Measurements from ENCODE around the gene EIF1AD. TPM values are rescaled to one million over a fixed set of nuclear protein-coding genes. Genes with fewer than 3 reads are reported as not detected.
"Not testable (repeated sequence)": the region's sequence is repeated elsewhere in the genome, so short reads cannot be mapped to it uniquely, and the experiment has no call there.

The EIF1AD gene
- total RNA-seq, 4 donors from 2014 or later = 15.1 to 66.0 (median 23.7) TPM

DNA sequence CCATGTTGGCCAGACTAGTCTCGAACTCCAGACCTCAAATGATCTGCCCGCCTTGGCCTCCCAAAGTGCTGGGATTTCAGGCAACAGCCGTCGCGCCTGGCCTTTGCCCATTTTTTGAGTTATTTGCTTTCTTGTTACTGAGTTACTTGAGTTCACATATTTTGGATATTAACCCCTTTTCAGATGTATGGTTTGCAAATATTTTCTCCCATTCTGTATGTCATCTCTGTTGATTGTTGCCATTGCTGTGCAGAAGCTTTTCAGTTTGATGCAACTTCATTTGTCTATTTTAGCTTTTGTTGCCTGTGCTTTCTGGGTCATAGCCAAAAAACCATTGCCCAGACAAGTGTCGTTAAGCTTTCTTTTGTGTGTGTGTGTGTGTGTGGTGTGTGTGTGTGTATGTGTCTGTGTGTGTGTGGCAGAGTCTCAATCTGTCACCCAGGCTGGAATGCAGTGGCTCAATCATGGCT is 49.9 kb downstream of the EIF1AD start:
- Histone ChIP-seq H3K4me3 (no peak overlapping the region), H3K4me1 (peaks cover 0 to 2% (median 0%) of the 10 kb centered on the region in 4 donors), H3K9me3 (no peaks in the 10 kb centered on the region), H3K36me3 (no peaks in the 10 kb centered on the region), H3K27me3 (no peaks in the 10 kb centered on the region), H3K27ac (no peak overlapping the region)
- no peak for DNase-seq
- TF ChIP-seq, protein P1, sequence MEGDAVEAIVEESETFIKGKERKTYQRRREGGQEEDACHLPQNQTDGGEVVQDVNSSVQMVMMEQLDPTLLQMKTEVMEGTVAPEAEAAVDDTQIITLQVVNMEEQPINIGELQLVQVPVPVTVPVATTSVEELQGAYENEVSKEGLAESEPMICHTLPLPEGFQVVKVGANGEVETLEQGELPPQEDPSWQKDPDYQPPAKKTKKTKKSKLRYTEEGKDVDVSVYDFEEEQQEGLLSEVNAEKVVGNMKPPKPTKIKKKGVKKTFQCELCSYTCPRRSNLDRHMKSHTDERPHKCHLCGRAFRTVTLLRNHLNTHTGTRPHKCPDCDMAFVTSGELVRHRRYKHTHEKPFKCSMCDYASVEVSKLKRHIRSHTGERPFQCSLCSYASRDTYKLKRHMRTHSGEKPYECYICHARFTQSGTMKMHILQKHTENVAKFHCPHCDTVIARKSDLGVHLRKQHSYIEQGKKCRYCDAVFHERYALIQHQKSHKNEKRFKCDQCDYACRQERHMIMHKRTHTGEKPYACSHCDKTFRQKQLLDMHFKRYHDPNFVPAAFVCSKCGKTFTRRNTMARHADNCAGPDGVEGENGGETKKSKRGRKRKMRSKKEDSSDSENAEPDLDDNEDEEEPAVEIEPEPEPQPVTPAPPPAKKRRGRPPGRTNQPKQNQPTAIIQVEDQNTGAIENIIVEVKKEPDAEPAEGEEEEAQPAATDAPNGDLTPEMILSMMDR (IDR thresholded peaks at IDR 0.05) = no peak
- no peak for TF ChIP-seq POLR2A (IDR thresholded peaks at IDR 0.05)

DNA sequence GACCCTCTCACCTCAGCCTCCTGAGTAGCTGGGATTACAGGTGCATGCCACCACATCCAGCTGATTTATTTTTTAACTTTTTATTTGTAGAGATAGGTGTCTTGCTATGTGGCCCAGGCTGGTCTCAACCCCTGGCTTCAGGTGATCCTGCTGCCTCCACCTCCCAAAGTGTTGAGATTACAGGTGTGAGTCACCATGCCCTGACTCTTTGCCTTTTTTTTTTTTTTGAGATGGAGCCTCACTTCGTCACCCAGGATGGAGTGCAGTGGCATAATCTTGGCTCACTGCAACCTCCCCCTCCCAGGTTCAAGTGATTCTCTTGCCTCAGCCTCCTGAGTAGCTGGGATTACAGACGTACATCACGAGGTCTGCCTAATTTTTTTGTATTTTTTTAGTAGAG is 50.3 kb downstream of the EIF1AD start:
- not testable (repeated sequence) for H3K27ac ChIP-seq, H3K36me3 ChIP-seq, H3K27me3 ChIP-seq, H3K9me3 ChIP-seq, H3K4me3 ChIP-seq, DNase-seq, H3K4me1 ChIP-seq

DNA sequence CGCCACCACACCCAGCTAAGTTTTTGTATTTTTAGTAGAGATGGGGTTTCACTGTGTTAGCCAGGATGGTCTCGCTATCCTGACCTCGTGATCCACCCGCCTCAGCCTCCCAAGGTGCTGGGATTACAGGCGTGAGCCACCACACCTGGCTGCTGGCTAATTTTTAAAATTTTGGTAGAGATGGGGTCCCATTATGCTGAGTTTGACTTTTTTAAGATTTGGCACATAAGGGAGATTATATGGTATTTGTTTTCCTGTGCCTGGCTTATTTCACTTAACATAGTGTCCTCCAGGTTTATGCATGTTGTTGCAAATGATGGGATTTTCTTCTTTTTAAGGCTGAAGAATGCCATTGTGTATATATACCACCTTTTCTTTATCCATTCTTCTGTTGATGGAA is 51.2 kb downstream of the EIF1AD start:
- not testable (repeated sequence) for H3K27me3 ChIP-seq, H3K4me1 ChIP-seq, H3K9me3 ChIP-seq, H3K27ac ChIP-seq, H3K4me3 ChIP-seq, H3K36me3 ChIP-seq, DNase-seq

DNA sequence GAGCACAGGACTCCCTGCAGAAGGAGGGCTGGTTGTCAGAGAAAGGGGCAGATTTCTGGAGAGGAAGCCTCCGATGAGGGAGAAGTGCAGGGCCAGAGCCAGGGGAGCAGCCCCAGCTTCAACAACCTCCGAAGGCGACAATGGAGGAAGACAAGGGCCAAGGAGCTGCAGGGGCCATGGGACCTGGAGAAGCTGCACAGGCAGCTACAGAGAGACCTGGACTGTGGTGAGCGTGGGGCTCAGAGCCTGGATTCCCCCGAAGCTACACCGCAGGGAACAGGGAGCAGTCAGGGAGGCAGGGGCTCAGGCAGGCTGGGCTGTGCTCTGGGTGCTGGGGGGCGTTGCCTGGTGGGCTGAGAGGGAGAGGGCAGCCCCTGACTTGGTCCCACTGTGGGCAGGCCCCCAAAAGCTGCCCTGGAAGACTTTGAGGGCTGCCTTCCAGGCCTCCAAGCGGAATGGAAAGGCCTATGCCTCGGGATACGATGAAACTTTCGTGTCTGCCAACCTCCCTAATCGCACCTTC is 54.3 kb downstream of the EIF1AD start:
- no peak for DNase-seq
- no peak overlapping the region for H3K4me3 ChIP-seq
- no peaks in the 10 kb centered on the region for H3K36me3 ChIP-seq
- H3K4me1 ChIP-seq = no peaks in the 10 kb centered on the region
- H3K27me3 ChIP-seq = no peaks in the 10 kb centered on the region
- no peak overlapping the region for H3K27ac ChIP-seq
- TF ChIP-seq, protein P1 (IDR thresholded peaks at IDR 0.05) = no peak
- TF ChIP-seq POLR2A (IDR thresholded peaks at IDR 0.05) = no peak
- H3K9me3 ChIP-seq = no peaks in the 10 kb centered on the region

DNA sequence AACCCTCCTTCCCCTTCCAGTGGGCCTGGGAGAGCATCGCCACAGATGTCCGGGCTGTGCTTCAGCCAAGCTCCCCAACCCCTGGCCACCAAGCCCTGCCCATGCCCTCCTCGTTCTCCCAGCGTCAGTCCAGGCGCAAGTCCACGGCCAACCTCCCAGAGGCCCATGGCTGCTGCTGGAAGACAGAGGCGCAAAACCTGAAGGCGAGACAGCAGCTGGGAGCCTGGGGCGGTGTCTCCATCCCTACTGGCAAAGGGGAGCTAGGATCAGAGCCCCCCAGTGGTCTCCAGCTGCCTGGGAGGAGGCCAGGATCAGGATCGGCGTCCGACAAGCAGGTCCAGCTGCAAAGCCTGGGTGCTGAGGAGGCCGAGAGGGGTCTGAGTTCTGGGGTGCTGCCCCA is 54.8 kb downstream of the EIF1AD start:
- Histone ChIP-seq H3K4me1 (no peaks in the 10 kb centered on the region), H3K36me3 (no peaks in the 10 kb centered on the region), H3K9me3 (no peaks in the 10 kb centered on the region), H3K4me3 (no peak overlapping the region), H3K27me3 (no peaks in the 10 kb centered on the region), H3K27ac (no peak overlapping the region)
- TF ChIP-seq, protein P1 (IDR thresholded peaks at IDR 0.05) = no peak
- DNase-seq = no peak

DNA sequence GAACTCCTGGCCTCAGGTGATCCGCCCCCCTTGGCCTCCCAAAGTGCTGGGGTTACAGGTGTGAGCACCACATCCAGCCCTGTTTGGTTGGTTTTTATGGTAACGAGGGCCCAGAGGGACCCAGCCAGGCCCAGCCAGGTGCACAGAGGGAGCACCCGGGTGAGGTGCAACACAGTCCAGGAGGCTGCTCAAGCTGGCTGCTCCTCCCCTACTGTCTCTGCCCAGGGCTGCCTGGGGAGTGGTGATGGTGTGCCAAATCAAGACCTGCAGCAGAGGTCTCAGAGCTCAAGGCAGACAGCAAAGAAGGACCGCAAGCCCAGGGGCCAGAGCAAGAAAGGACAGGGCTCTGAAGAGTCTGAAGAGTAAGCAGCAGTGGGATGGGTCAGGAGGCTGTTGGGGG is 55.3 kb downstream of the EIF1AD start:
- H3K4me3 ChIP-seq = no peak overlapping the region
- H3K4me1 ChIP-seq = no peaks in the 10 kb centered on the region
- no peak overlapping the region for H3K27ac ChIP-seq
- no peaks in the 10 kb centered on the region for H3K9me3 ChIP-seq
- H3K27me3 ChIP-seq = no peaks in the 10 kb centered on the region
- no peaks in the 10 kb centered on the region for H3K36me3 ChIP-seq
- no peak for TF ChIP-seq POLR2A (IDR thresholded peaks at IDR 0.05)
- TF ChIP-seq, protein P1 (IDR thresholded peaks at IDR 0.05) = no peak
- no peak for DNase-seq

Other genes starting within 250 kb of the EIF1AD start
- 10 to 100 TPM; 14.9 to 35.8 (median 35.0) TPM for gene AP5B1, start 221.2 kb downstream of the EIF1AD start, total RNA-seq
- 10 to 100 TPM; 14.9 to 33.2 (median 29.8) TPM for gene OVOL1, start 215.1 kb downstream of the EIF1AD start, total RNA-seq
- 1 to 10 TPM in 3 of 4 donors, not detected in 1; 1.7 to 6.7 (median 6.4) TPM for gene SNX32, start 168.2 kb downstream of the EIF1AD start, total RNA-seq
- 1,000 to 10,000 TPM in 3 of 4 donors, 100 to 1,000 TPM in 1; 961 to 2,313 (median 1,456) TPM for gene CFL1, start 144.0 kb downstream of the EIF1AD start, total RNA-seq
- 100 to 1,000 TPM in 1 of 4 donors, 10 to 100 TPM in 3; 68.3 to 101 (median 78.9) TPM for gene MUS81, start 141.7 kb downstream of the EIF1AD start, total RNA-seq
- 10 to 100 TPM in 3 of 4 donors, 1 to 10 TPM in 1; 4.4 to 75.1 (median 12.1) TPM for gene EFEMP2, start 129.4 kb downstream of the EIF1AD start, total RNA-seq
- 1 to 10 TPM in 2 of 4 donors, not detected in 2; 1.3 to 1.9 TPM for gene CTSW, start 122.3 kb downstream of the EIF1AD start, total RNA-seq
- gene FIBP, start 113.7 kb downstream of the EIF1AD start, total RNA-seq = 100 to 1,000 TPM; 100 to 173 (median 122) TPM
- gene CCDC85B, start 111.5 kb downstream of the EIF1AD start, total RNA-seq = 10 to 100 TPM in 1 of 4 donors, 1 to 10 TPM in 3; 3.5 to 12.4 (median 7.4) TPM
- gene FOSL1, start 101.8 kb downstream of the EIF1AD start, total RNA-seq = 1 to 10 TPM in 3 of 4 donors, not detected in 1; 1.5 to 7.4 (median 1.7) TPM
- 10 to 100 TPM in 2 of 4 donors, 1 to 10 TPM in 2; 8.3 to 20.6 (median 12.1) TPM for gene C11orf68, start 83.1 kb downstream of the EIF1AD start, total RNA-seq
- gene DRAP1, start 82.7 kb downstream of the EIF1AD start, total RNA-seq = 100 to 1,000 TPM in 1 of 4 donors, 10 to 100 TPM in 3; 32.6 to 112 (median 57.5) TPM
- not detected for gene TSGA10IP, start 56.7 kb downstream of the EIF1AD start, total RNA-seq
- gene SART1, start 40.4 kb downstream of the EIF1AD start, total RNA-seq = 10 to 100 TPM; 14.4 to 61.9 (median 26.4) TPM
- gene BANF1, start 346 bp upstream of the EIF1AD start, total RNA-seq = 10 to 100 TPM; 25.4 to 42.4 (median 27.7) TPM
- gene CST6, start 9.9 kb upstream of the EIF1AD start, total RNA-seq = not detected
- gene CATSPER1, start 24.3 kb upstream of the EIF1AD start, total RNA-seq = not detected
- not detected for gene GAL3ST3, start 47.0 kb upstream of the EIF1AD start, total RNA-seq
- 100 to 1,000 TPM; 127 to 340 (median 171) TPM for gene SF3B2, start 50.2 kb upstream of the EIF1AD start, total RNA-seq
- gene PACS1, start 68.1 kb upstream of the EIF1AD start, total RNA-seq = 10 to 100 TPM; 10.3 to 52.0 (median 22.3) TPM

Measured in Peyer's patch (tissue), 4 donors.